NCI-H1694 (cell line): ENCODE data around the gene KCNAB1.
"Not testable (repeated sequence)": the region's sequence is repeated elsewhere in the genome, so short reads cannot be mapped to it uniquely, and the experiment has no call there.

Source experiments
- DNase-seq: peaks from one replicate; lab custom pipeline; 2025; lab: John Stamatoyannopoulos, UW

KCNAB1 gene

DNA sequence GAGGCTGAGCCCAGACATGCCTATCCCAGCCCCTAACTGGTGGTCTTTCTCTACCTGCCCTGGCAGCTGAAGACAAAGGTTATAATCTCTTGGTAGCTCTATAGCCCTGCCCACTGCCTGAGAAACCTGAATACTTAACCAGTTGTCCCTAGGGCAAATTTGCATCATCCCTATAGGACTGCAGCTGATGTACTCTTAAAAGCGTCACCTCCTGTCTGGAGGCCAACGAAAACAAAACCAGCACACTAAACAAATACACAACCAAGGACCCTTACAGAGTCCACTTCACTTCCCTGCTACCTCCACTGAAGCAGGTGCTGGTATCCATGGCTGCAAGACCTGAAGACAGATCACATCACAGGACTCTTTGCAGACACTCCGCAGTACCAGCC is 98.0 kb downstream of the KCNAB1 start:
- no peak for DNase-seq

DNA sequence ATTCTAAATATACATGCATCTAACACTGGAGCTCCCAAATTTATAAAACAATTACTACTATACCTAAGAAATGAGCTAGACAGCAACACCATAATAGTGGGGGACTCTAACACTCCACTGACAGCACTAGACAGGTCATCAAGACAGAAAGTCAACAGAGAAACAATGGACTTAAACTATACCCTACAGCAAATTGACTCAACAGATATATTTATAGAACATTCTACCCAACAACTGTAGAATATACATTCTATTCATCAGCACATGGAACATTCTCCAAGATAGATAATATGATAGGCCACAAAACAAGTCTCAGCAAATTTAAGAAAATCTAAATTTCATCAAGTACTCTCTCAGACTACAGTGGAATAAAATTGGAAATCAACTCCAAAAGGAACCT is 102.0 kb downstream of the KCNAB1 start:
- not testable (repeated sequence) for DNase-seq

DNA sequence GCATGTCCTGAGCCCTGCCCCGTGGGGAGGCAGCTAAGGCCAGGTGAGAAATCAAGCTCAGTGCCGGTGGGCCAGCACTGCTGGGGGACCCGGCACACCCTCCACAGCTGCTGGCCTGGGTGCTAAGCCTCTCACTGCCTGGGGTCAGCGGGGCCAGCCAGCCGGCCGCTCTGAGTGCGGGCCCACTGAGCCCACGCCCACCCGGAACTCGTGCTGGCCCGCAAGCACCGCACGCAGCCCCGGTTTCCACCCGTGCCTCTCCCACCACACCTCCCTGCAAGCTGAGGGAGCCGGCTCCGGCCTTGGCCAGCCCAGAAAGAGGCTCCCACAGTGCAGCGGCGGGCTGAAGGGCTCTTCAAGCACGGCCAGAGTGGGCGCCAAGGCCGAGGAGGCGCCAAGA is 103.7 kb downstream of the KCNAB1 start:
- DNase-seq: not testable (repeated sequence)

DNA sequence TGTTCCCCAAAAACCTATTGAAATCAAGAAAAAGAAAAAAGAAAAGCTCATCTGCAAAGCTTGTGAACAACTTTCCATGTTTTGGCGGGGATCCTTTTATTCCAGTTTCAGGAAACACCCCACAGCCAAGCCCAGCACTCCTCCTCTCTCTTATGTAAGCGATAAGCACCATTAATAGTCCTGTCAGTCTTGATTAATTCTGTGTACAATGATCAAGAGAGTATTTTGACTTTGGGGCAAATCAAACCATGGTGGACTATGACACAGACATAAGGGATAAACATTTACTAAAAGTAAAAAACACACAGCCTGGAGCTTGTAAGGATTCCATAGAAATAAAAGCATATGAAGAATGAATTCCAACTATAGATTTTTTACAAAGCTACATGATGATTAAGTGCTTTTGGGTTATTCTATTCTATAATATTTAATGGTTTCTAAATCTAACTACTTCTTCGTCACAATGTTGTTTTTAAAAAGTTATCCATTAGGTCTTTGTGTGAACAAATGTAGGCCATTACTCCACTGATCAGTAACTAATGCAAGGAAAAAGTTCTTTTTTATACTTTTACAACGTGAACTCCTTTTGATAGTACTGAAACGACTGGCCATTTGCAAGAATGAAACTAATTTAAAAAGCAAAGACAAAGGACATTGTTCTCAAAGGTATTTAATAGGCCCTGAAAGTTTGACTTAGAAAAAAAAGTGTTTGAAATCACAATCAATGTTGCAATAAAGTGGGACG is 106.5 kb downstream of the KCNAB1 start:
- DNase-seq: no peak

DNA sequence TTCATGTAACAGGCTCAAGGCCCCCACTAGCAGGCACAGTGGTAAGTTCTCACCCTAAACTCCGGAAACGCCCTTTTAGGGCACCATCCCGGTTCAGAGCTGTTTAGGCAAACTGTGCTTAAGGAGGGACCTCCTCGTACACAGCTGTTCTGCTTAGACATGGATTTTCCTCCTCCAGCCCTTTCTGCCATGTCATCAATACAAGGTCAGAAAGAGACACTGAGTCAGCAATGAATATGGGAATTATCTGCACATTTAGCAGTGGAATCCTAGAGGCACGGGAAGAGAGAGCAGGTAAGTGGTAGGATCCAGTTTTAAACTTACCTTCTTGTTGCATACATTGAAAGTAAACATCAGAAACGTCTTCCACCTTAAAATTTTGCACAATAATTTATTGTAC is 107.3 kb downstream of the KCNAB1 start:
- no peak for DNase-seq

DNA sequence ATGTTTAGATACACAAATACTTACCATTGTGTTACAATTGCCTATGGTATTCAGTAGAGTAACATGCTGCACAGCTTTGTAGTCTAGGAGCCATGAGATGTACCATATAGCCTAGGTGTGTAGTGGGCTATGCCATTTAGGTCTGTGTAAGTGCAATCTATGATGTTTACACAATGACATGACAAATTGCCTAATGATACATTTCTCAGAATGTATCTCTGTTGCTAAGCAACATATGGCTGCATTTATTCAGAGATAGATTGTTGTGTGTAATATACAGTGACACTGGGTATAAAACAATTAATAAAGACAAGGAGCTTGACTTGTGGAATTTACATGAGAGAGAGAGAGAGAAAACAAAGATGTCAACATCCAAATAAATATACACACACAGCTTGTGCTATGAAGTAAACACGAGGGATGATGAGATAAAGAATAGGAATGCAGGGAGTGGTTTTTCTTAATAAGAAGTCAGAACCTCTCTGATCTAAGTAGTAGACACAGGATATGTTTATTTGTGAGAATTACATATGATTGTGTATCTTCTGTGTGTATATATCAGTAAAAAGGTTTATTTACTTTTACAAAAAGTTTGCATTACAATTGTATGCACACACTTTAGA is 110.0 kb downstream of the KCNAB1 start:
- DNase-seq: no peak

DNA sequence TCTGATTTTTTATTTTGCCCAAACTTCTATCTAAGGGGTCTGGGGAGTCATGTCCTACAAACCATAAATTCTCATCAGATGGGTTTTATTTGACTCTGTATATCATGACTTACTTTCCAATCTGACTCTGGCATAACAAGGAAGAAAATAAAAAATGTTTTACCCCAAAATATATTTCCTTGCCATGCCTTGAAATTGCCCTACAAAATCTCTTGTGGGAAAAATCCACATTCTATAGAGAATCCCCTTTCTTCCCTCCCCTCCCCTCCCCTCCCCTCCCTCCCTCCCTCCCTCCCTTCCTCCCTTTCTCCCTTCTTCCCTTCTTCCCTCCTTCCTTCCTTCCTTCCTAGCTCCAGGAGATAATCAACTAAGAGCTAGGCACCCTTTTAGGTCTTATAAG is 110.8 kb downstream of the KCNAB1 start:
- DNase-seq: not testable (repeated sequence)

DNA sequence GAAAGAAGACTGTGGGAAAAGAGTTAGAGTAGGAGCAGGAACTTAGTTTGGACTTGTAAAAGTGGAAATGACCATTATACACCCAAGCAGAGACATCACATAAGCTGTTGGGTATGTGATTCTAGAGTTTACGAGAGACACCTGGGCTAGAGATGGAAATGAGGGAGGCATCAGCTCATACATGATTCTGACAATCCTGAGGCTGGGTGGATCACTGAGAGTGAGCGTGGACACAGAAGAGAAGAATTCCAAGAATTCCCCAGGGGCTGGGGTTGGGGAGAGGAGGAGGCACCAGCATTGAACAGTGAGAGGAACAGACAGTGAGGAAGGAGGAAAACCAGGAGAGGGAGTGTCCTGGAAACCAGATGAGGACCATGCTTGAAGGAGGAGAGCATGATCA is 113.5 kb downstream of the KCNAB1 start:
- no peak for DNase-seq

DNA sequence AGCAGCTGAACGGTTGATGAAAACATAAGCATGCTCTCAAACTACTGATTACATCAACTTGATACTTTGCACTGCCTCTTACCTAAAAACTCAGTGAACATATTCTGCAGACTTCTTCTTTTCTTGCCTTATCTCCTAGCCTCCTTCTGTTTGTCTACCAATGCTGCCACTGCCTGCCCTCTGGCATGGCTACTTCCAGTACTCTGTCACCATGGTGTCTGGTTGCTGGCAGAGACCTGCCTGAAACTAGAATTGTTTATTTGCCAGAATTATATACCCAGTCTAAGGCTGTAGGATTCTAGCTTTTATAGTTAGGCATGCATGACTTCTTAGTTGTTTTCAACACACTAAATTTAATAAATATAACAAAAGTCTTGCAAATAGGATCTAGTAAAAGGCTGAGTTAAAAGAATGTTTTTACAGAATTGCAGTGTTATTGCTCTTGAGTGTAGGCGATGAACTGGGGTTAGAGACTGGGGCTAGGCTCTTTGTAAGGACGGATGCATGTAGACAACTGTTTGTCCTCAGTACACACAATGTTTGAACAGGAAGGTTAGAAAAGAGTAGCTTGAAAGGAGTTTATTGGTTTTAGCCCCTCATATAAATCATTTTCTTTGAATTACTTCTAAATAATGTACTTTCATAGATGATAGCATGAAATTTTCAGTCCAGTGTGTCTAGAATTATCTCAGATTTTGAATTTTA is 116.3 kb downstream of the KCNAB1 start:
- no peak for DNase-seq

DNA sequence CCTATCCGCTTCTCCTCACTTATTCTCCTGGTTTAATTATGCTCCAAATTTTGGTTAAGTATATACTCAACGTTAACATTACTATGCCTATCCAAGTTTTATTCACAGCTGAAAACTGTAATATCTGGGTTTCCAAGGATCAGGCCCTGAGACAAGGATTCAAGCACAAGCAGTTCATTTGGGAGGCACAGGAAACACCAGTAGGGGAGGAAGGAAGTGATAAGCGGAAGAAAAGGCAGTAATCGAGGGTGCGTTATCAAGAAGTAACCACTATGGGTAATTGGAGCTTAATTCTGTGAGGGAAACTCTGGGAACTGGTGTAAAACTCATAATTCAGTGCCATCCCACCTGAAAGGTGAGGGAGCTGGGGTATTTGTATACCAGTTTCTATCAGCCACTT is 120.3 kb downstream of the KCNAB1 start:
- DNase-seq: no peak

DNA sequence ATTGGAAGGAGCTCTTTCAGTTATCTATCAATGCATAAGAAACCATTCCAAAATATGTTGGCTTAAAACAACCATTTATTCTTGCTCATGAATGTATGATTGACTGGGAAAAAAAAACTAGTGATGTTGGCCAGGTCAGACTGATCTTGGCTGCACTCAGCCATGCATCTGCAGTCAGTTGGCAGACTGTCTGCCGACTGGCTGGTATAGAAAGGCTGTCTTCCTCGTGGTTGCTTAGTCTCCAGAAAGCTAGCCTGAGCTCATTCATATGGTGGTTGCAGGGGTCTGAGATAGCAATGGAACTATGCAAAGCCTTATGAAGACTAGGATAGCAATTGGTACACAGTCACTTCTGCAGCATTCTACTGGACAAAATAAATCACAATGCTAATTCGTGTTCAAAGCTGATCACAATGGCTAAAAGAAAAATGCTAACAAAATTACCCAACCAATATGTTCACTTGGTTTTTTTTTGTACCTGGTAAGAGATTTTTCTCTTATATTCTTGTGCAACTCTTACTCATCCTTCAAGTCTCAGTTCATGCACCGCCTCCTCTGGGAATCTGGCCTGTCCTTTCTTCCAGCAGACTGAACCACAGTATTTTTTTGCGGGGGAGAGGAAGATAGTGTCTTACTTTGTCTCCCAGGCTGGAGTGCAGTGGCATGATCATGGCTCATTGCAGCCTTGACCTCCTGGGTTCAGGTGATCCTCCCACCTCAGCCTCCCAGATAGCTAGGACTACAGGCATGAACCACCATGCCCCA is 126.8 kb downstream of the KCNAB1 start:
- no peak for DNase-seq

DNA sequence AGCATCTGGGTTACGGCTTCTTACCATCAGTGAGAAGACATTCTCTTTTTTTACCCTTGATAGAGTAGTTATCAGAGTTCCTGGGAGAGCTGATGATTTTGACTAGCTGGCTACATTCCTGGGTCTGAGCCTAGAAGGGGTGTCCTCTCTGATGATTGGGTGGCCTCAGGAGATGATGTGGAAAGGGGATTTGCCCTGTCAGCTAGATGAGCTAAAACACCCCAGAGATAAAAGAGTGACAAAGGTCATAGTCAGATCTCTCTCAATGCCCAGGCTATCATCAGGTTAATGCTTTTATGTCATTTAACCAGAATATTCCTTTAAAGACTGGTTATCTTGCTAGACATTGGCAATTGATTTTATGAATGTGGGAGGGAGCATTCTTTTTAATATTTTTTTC is 130.2 kb downstream of the KCNAB1 start:
- DNase-seq: no peak

DNA sequence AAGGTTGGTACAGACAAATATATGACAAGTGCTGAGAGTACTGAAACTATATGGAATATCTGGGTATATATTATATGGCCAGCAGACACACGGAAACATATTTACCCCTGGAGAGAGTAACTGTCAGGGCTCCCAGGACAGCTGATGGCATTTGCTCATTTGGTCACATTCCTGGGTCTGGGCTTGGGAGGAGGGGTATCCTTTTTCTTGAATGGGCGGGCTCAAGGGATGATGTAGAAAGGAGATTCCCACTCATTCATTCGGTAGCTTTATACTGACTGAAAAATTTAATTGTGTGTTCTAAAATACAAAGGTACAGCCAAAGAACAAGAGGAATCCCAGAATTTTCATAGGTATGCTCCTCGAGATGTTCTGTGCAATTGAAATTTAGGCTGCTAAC is 131.0 kb downstream of the KCNAB1 start:
- no peak for DNase-seq

DNA sequence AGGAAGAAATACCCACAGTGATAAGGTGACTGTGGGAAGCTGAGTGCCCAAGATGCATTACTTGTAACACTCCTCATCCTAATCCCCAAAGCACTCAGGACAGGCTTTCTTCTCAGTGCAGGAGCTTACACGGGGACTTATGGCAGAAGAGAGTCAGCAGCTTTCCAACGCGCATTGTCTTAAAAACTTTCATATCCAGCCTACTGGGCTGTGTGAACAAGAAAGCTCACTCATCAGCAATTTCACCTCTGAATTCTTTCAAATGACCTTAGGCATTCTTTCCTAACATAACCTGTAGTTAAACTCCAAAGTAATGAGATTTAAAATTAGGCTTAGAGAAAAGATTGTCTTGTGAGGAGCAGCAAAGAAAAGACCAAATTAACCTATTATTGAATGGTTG is 132.3 kb downstream of the KCNAB1 start:
- DNase-seq: no peak

DNA sequence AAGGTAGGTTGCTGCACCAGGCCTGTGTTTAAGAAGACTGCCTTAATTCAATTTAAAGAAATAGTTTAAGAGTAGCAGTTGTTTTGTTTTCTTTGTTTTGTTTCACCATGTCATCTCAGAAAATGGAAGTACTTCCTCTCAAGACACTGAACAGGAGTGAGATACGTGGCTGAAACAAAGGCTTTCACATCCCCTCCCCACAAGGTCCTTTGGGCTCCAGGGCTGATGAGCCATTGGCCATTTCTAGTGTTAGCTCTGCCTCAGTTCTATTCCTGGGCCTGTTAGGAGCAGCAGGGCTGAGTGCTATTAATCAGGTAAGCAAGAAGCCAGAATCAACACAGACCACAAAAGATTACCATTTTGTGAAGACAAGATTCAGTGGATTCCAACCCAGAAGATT is 132.8 kb downstream of the KCNAB1 start:
- DNase-seq: no peak

DNA sequence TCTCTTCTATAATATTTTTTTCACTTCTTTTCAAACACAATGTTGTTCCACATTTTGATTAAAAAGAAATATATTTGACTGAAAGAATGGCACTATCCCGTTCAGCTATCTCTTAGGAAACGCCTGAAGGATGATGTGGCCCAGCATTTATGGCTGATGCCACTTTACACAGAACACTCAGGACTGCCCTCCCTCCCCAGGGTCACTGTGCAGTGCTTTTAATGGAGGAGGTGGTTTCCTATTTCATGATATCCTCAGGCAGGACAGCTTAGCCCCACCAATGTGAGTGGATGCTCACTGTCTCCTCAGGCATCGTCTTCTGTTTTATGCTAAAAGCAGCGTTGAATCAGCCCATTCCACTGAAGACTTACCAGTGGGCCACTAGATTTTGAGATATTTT is 135.9 kb downstream of the KCNAB1 start:
- no peak for DNase-seq

DNA sequence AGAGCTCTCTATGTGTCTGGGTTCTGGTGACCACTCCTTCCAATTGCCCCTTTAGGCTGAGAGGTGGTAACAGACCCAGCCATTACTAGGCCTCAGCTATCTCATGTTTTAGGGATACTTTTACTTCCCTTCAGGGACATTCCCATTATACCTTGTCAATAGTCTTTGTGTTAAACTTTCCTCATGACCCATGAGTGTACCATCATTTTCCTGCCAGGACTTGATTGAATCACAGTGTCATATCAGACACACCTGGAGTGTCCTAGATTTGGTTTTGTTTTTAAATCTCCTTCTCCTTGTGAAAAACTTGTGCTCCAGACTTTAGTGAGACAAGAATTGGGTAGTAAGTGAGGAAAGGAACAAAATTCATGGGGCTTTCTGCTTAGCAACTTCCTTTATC is 136.6 kb downstream of the KCNAB1 start:
- DNase-seq: no peak

DNA sequence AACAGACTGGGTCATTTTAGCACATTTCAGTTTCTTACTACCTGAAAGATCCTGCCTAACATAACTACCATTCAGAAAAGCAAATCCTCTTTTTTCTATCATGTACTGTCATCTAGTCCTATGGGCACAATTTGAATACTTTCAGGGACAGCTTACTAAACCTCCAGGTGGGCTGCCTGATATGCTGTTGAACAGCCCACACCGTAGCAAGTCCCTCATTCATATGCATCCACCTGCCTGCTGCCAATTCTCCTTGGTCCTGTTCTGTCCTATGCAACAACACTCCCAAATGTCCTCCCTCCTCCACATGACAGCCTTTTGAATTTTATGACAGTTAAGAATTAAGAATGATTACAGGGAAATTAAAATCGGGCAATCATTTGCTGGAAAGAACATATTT is 137.9 kb downstream of the KCNAB1 start:
- no peak for DNase-seq

DNA sequence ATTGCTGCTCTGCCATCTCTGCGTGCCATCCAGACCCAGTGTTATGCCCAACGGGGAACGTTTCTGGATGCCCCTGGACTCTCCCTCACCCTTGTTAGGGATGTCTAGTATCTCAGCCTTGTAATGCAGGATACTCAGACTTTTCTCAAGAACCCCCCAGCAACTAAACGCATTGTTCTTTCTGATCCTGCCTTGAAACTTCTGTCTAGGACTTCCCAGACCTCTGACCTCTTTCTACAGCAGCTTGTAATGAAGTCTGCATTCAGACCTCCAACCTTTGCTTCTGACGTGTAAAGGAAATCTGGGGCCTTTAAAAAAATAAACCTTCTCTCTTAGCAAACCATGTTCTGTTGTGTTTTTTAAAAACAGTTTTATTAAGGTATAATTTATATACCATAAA is 139.5 kb downstream of the KCNAB1 start:
- no peak for DNase-seq

DNA sequence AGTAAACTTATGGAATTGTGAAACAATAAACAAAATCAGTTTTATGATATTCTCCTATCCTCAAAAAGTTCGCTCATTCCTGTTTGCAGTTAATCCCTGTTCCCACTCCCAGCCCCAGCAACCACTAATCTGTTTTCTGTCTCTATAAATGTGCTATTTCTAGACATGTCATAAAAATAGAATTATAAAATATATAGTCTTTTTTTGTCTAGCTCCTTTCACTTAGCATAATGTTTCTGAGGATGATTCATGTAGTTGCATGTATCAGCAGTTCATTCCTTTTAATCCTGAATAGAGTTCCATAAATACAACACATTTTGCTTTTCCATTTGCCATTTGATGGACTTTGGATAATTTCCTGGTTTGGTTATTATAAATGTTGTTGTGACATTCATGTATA is 140.0 kb downstream of the KCNAB1 start:
- DNase-seq: no peak

DNA sequence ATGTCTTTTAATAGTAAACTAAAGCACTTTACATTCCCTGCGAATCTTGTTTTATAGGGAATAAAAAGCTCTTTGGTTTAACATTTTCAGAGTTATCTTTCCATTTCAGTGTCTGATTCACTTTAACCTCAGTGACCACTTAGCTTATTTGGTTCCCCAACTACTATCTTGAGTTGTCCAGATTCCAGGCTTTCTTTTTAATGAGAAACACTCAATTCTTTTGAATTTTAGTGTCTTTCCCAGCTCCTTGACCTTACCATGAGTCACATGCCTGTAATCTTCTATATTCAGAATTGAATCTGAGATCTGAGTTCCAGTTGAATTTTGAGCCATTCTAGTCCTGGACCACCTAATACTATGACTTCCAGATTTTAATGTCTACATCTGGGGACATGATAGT is 144.4 kb downstream of the KCNAB1 start:
- DNase-seq: no peak

DNA sequence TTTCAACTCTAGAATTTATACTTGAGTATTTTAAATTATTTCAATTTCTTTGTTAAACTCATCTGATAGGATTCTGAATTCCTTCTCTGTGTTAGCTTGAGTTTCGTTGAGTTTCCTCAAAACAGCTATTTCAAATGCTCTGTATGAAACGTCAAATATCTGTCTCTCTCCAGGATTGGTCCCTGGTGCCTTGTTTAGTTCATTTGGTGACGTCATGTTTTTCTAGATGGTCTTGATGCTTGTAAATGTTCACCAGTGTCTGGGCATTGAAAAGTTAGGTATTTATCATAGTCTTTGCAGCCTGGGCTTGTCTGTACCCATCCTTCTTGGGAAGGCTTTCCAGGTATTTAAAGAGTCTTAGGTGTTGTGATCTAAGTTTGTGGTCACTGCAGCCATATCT is 151.1 kb downstream of the KCNAB1 start:
- no peak for DNase-seq
